ENCODE results near the gene CSRP1. TPM values are rescaled to one million over a fixed set of nuclear protein-coding genes. Genes with fewer than 3 reads are reported as not detected.
A peak's percentile ranks its signal among the peaks of the same experiment; 100 is the strongest.

The CSRP1 gene
- total RNA-seq, 1 donor from 2014 or later = 67.7 TPM

DNA sequence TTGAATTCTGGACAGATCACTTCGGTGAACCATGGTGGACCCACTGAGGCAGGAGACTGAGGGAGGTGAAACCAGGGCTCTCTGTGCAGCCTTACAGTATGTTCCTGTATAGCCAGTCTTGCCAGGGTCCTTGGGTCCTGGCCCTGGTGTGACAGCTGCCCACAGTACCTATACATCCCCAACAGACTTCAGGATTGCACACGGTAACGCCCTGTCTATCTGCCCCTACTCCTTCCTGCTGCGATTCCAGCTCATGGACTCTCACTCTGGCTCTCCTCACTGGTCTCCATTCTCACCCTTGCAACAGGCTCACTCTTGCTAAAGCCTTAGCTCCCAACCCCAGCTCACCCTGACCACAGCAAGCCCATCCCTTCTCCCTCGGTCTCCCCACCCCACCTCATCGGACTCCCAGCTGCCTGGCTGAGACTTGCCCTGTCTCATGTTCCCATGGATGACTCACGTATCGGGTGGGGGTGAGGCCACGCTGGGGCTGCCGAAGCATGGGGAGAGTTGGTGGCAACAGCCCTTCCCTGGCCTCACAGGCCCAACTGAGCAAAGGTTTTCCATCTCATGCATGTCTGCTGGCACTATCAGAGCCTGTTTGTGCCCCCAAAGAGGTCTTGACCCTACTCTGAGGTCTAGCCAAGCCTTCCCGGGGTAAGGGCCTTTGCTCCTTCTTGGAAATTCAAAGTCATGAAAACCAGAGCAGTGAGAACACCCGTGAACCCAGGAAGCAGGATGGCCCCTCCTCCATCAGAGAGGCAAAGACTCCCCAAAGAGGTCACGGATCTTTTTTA lies 45.1 kb downstream of the CSRP1 start:
- ATAC-seq (no peak), DNase-seq (ENCODE audit: low spot score) (no peak)

DNA sequence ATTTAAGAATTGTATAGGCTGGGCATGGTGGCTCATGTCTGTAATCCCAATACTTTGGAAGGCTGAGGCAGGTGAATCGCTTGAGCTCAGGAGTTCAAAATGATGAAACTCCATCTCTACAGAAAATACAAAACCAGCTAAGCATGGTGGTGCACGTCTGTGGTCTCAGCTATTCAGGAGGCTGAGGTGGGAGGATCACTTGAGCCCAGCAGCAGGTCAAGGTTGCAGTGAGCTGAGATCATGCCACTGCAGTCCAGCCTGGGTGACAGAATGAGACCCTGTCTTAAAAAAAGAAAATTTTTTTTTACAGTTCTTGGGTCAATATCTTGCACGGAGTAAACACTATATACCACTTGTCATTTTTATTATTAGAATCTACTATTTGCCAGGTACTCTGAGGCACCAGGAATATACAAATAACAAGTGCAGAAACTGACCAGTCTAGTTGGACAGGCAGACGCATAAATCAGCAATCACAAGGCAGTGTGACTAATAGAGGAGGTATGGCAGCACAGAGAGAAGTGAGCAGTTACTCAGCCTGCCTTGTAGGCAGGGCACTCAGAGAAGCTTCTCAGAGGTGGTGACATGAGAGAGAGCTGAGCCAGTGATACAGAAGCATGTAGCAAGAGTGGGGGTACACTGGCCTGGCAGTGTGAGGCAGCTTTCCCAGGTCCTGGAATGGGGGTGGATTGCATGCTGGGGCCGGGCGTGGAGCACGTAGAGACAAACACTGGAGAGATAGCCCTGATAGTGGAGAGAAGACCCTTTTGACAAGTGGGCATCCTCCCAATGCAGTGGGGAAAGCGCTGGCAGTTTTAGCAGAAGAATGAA lies 45.9 kb downstream of the CSRP1 start:
- ATAC-seq = no peak
- DNase-seq (ENCODE audit: low spot score) = no peak

DNA sequence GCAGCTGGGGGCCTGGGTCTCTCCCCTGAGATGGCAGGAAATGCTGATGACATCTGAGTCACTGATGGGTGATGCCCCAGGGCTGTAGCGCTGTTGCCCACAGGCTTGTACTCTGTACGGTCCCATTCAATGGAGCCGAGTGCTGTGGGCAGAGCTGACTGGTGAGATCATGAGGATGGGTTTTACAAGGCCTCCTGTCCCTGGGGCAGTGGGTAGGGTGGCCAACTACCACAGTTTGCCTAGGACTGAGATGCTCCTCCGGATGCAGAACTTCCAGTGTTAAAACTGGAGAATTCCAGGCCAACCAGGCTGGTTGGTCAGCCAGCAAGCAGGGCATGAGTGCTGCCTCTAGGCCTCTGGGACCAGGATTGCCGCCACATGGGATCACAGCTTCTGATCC lies 47.1 kb downstream of the CSRP1 start:
- ATAC-seq (no peak), DNase-seq (ENCODE audit: low spot score) (no peak)

DNA sequence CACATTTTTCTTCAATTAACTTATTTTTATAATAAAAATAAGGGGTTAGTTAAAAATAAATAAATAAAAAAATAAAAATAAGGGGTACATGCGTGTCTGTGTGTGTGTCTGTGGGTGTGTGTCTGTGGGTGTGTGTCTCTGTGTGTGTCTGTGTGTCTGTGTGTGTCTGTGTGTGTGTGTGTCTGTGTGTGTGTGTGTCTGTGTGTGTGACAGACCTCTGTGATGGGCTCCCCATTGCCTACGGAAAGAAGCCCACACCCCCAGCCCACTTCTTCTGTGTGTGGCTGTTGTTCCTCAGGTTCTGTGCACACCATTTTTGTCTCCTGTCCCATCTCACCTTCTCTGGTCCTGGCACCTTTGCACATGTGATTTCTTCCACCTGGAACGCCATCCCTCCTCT lies 47.9 kb downstream of the CSRP1 start:
- DNase-seq (ENCODE audit: low spot score) = no peak
- no peak for ATAC-seq

DNA sequence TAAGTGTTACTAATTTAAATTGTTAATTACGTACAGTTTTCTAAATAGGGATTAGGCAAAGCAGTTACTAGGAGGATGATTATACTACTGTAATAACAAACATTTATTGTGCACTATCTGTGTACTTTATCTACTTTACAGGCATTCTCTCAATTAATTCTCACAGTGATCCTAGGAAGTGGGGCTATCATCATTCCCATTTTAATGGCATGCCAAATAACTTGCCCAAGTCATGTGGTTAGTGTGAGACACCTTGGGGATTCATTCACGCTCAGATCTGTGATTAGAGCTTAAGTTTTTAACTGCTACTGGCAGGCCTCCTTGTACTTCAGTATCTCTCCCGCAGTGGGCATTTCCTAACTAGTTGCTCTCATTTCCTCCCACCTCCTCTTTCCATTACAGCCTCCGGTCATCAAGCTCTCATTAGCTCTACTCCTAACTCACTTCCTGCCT lies 49.4 kb downstream of the CSRP1 start:
- no peak for ATAC-seq
- no peak for DNase-seq (ENCODE audit: low spot score)

DNA sequence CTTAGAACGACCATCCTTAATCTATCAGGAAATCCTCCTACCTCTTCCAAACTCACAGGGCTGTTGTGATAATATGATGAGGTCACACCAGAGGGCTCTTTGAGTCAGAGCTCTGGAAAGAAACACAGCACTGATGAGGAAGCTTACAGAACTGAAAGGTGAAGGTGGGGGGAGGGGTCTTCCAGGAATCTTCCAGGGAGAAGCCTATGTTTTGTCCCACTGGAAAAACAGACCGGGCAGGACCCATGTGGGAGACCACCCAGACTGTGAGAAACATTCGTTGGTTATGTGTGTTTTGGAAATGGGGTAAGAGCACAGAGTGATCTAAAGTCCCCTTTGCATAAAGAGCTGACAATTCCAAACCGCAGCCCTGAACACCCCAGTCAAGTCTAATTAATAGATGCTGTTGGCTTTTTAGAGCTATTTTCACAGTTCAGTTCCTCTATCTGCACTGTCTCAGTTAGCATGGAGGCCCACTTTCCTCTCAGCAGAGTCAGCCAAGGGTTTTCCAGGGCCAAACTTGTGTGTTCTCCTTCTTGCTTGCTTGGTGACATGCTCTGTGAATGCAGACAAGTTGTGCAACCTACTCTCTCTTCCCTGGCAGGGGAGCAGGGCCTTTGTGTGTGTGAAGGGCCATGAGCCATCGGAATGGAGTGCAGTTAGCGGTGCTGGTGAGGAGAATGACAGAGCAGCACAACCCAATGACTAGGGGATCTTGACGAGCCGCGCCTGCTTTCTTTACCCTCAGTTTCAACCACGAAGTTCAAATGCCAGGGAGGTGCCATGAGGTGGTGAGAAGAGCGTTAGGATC lies 50.2 kb downstream of the CSRP1 start:
- DNase-seq (ENCODE audit: low spot score) (no peak), ATAC-seq (peak; percentile 45)

DNA sequence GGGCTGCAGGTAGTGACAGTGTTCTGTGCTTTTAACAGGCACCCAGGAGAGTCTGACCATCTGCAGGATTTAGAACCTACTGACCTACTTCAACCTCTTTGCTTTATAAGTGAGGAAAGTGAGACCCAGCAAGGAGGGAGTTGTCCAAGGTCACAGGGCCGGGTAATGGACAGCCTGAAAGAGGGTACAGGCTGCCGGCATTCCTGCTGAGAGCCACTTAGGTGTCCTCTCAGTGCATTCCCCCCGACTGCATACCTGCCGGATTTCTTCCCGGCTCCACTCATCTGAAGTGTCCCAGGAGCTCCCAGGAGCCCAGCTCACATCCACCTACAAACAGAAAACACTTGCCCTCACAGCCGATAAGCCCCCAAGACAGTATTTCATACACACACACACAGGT lies 51.8 kb downstream of the CSRP1 start:
- DNase-seq (ENCODE audit: low spot score) = no peak
- no peak for ATAC-seq

DNA sequence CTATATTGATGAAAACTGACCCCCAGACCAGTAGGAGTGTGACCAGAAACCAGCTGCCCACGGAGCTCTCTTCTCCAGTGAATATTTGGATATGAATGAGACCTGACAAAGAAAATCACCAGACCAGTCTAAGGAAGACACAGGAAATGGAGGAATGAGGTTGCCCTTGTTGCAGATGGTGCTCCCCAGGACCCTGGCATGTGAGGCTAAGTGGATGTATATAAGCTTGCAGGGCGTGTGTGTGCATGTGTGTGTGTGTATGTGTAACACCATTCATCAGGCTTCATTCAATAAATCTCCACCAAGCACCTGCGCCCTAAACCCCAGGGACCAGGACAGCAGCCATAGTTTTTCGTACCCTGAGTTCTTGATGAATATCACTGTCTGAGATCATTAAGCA lies 52.3 kb downstream of the CSRP1 start:
- DNase-seq (ENCODE audit: low spot score) (no peak), ATAC-seq (no peak)

DNA sequence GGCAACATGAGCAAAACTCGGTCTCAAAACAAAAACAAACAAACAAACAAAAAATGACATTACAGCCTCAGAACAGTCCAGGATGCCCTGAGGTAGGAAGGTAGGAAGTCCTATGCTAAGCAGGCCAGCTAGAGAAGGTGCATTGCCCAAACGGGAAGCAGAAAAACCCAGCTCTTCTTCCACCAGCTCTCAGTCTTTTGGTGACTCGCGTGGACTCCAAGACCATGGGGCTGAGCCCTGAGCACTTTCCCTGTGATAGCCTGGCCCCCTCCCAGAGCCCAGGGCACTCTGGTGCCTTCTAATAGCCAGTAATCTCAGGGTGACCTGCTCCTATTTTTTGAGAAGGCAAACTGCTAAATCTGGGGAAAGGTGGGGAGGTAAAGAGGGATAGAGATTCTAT lies 54.1 kb downstream of the CSRP1 start:
- ATAC-seq = no peak
- no peak for DNase-seq (ENCODE audit: low spot score)

DNA sequence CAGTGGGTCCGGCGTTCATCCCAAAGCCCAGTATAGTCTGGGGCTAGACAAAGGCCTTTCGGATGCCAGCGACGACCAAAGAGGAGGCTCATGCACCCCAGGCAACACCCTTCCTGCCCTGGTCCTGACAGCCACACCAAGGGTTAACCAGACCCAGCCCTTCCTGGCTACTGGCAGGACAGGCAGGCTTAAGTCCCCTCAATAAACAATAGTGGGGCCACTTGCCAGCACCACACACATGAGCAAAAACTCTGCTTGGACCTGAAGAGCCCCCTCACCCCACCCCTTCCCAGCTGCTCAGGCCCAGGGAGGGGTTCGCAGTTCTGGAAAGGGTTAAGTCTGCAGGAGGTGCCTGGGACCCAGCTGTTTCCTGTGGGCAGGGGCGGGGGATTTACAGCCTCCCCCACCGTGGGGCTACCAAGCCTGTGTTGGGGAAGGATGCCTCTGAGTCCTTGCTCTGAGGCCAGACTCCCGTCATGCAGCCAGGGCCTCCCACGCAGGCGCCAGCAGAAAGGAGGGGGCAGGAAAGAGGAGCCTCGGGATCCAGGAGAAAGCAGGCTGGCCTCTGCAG lies 56.1 kb downstream of the CSRP1 start:
- ATAC-seq = peak; percentile 30
- DNase-seq (ENCODE audit: low spot score) = no peak

DNA sequence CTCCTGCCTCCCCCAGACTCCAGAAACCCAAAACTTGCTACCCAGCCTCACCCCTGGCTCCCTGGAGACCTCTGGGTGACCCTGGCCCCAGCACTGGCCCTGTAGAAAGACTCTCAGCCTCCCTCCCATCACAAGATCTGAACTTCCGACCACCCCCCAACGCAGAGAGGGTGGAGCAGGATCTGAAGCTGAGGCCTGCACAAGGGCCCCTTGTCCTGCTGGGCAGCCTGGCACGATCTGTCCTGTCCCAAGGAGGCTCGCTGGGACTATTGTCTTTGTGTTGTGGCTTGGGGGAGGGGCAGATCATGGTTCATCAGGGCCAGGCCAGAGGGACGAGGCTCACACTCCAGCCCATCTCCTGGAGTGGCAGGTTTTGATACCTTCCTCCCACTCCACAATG lies 57.9 kb downstream of the CSRP1 start:
- no peak for ATAC-seq
- no peak for DNase-seq (ENCODE audit: low spot score)

DNA sequence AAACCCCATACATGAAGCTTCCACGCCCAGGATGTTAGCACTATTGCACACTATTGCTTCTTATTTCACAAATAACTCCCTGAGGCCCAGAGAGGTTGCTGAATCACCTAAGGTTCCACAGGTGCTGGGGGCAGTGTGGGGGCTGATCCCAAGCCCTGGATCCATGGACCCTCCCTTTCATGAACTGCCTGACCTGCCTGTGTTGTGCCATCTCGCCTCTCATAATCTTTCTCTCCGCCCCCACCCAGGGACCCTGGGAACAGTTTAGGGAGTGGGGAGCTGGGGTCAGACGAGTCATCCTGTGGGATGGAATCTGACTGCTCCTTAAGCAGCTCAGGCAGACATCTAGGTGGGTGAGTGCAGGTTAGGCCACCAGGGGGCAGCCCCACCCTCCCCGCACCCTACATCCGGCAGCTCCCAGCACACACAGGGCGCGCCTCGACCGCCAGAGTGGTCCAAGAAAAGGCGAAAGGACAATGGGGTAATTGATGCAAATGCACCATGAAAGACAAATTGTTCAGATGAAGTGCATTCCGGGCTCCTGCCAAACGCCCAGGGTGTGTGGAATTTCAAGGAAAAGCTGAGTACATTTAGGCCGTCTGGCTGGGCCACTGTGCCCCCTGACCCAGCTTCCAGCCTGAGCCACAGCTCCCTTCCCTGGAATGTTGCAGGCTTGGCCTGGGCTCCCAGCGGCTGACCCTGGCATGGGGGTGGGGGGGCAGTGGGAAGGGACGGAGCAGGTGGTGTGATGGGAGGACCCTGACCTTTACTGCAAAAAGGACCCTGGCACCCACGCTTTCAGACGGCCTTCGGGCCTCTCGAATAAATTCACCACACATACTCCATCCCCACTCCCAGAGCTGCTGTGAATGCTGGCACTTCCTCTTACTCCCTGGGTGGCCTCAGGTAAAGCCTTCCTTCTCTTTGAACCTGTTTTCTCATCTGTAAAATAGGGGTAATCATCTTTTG lies 58.7 kb downstream of the CSRP1 start:
- DNase-seq (ENCODE audit: low spot score) = peak; percentile 62

DNA sequence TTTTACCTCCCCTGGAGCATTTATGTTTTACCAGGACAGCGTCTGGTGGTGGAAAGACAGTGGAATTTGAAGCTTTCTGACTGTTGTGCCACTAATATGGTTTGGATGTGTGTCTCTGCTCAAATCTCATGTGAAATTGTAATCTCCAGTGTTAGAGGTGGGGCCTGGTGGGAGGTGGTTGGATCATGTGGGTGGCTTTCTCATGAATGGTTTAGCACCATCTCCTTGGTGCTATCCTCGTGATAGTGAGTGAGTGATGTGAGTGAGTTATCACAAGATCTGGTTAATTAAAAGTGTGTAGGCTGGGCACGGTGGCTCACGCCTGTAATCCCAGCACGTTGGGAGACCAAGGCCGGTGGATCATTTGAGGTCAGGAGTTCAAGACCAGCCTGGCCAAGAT lies 61.6 kb downstream of the CSRP1 start:
- no peak for DNase-seq (ENCODE audit: low spot score)
- no peak for ATAC-seq

More for the DNA sequence above, 58.7 kb downstream of the CSRP1 start:
- ATAC-seq = peak; percentile 96

DNA sequence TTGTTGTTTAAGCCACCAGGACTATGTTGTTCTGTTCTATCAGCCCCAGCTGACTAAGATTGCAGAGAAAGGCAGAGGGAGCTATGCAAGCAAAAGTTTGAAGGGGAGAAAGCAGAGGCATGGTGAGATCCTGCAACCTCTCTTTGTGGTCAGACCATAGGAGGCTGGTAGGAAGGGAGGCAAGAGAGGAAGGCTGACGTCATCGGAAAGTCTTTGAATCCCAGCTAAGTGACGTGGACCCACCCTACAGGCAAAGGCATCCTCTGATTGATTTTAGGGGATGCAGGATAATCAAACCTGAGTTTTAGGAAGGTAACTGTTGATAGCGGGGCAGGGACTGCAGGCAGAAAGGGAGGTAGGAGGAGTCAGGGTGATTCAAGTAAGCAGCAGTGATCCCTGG lies 62.1 kb downstream of the CSRP1 start:
- ATAC-seq = no peak
- DNase-seq (ENCODE audit: low spot score) = no peak

DNA sequence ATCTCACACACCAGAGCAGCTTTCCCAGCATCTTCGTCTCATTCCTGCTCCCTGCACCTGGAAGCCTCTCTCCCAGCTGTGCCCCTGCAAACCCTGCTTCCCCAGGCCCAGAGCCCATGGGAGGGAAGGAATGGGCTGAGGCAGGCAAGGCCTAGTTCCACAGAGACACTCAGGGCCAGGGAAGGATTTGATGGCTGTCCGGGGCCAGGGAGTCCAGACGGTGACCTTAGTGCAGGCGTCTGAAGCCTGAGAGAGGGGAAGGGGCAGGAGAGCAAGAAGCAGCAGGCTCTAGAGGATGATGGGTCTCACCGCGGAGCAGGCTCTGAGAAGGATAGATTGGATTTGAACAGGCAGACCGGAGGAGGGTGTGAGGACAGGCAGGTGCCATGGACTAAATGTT lies 63.2 kb downstream of the CSRP1 start:
- no peak for DNase-seq (ENCODE audit: low spot score)
- ATAC-seq = no peak

DNA sequence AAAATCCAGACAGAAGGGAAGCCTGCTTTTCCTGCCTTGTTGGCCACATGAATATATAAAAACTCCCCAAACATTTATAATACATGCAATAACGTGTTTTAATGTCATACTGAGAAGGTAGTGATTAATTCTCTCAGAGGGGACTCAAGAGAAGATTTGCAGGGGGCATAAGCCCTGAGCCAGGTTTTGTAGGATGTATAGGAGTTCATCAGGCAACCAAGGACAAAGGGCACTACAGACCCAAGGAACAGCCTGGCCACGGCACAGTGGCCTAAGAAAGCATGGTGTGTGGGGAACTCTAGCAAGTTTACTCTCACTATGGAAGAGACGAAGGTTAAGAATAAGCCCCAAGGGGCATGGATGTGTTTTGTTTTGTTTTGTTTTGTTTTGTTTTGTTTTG lies 70.0 kb downstream of the CSRP1 start:
- ATAC-seq (no peak), DNase-seq (ENCODE audit: low spot score) (no peak)

DNA sequence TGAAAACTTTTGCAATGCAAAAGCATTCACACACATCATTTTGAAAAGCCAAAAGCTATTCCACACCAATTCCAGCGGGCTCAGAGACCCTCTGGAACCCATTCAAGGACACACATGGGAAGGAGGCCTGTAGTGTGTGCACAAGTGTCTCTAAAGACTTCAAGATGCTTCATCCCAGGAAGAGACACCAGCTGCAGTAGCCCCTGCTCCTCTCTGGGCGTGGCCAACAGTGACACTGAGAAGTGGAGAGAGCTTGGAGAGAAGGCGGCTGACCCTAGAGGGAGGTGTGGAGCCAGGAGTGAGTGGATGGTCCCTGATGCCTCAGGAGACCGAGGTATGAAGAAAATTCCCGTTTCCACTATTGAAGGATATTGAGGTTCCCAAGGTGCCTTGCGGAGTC lies 70.5 kb downstream of the CSRP1 start:
- DNase-seq (ENCODE audit: low spot score) (no peak), ATAC-seq (no peak)

DNA sequence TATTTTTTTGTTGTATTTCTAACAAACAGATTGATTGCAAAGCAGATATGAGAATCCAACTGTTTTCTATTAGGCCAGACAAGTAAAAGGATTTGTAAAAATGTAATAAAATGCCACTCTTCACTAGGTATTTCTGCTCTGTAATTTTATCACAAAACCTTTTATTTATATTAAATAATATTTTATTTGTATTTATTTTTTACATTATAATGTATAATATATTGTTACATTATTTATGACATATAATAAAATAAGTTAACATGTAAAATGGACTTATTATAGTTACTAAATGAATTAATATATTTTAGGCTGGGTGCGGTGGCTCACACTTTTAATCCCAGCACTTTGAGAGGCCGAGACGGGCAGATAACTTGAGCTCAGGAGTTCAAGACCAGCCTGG lies 72.7 kb downstream of the CSRP1 start:
- ATAC-seq (no peak), DNase-seq (ENCODE audit: low spot score) (no peak)

DNA sequence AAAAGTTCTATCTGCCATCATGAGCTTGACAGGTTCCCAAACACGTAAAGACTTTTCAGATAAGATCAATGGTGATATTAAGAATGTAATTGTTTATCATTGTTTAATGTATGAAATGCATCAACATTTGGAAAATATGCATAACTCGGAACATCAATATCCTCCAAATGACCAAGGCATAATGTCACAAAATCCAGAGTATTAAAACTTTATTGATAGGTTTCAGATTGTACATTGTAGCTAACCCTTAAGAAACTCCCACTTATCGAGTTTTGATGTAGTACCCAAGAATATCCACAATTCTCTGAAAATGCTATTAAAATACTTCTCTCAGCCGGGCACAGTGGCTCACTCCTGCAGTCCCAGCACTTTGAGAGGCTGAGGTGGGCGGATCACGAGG lies 73.3 kb downstream of the CSRP1 start:
- ATAC-seq (no peak), DNase-seq (ENCODE audit: low spot score) (no peak)

All from left lobe of liver (tissue), 2 donors.